Upper lobe of left lung (tissue), 6 donors: ENCODE measurements around the gene FTCDNL1. TPM values are rescaled to one million over a fixed set of nuclear protein-coding genes. Genes with fewer than 3 reads are reported as not detected.

ENCODE experiments used
- ATAC-seq, 2 donors: fragments of 200-7000 bp; cut with Tn5 transposase; one replicate each; pipeline ENCODE4 v1.9.1; 2022; ENCODE audit warnings: mild to moderate bottlenecking in 2 of 2, moderate library complexity in 2 of 2; ENCODE audit not compliant: low FRiP score in 2 of 2
- DNase-seq, 2 donors: peaks; one replicate each; pipeline ENCODE4 v3.0.0-alpha.2; 2019 to 2020
- H3K27ac ChIP-seq, 4 donors: fragments of 200-600 bp; sonication (generic); one replicate each; pipeline ENCODE4 v1.5.1; 2016 to 2019
- H3K27me3 ChIP-seq, 4 donors: fragments of 200-600 bp; sonication (generic); one replicate each; pipeline ENCODE4 v1.5.1; 2017 to 2019
- H3K36me3 ChIP-seq, 4 donors: fragments of 200-600 bp; sonication (generic); one replicate each; pipeline ENCODE4 v1.5.1; 2016 to 2019
- H3K4me1 ChIP-seq, 4 donors: fragments of 200-600 bp; sonication (generic); one replicate each; pipeline ENCODE4 v1.5.1; 2018 to 2019
- H3K4me3 ChIP-seq, 4 donors: fragments of 200-600 bp; sonication (generic); one replicate each; pipeline ENCODE4 v1.5.1; 2017 to 2019; ENCODE audit warnings: mild to moderate bottlenecking in 2 of 4, moderate library complexity in 1 of 4
- H3K9me3 ChIP-seq, 4 donors: fragments of 200-600 bp; sonication (generic); one replicate each; pipeline ENCODE4 v1.5.1; 2018 to 2019
- EP300 ChIP-seq, 4 donors: sonication (generic); formaldehyde crosslinking; IDR thresholded peaks; one replicate each; pipeline ENCODE4 v1.5.1; 2017; ENCODE audit warnings: antibody characterized with exemption in 4 of 4, control low read depth in 2 of 4
- POLR2A ChIP-seq, 4 donors: fragments of 450-650 bp; IDR thresholded peaks; one replicate each; pipeline ENCODE4 v1.5.1; 2016 to 2017; ENCODE audit warnings: antibody characterized with exemption in 4 of 4, mild to moderate bottlenecking in 2 of 4
- POLR2AphosphoS5 ChIP-seq, 2 donors: sonication (generic); formaldehyde crosslinking; IDR thresholded peaks; one replicate each; pipeline ENCODE4 v1.5.1; 2017; ENCODE audit warnings: antibody characterized with exemption in 2 of 2
- WGBS, 2 donors: methylation state at CpG; one replicate each; pipeline ENCODE4 v1.1.5; 2017 to 2018; 5-methylcytosine and 5-hydroxymethylcytosine counted together
- total RNA-seq, 6 donors: library from RNA; depleted of rRNA in 4 of 6; stranded (reverse); fragments of >200 nt in 4 of 6; gene quantifications; one replicate each; pipeline versions ENCODE4 v1.1.0 to v1.2.1, GENCODE V29; 2016 to 2021
- TF ChIP-seq, protein P1 (sequence below), 6 experiments: fragments of 450-650 bp in 4 of 6; fragments of 200-600 bp in 2 of 6; sonication (generic) in 2 of 6; IDR thresholded peaks; one replicate each; pipeline ENCODE4 v1.5.1; 2016 to 2019; ENCODE audit warnings: antibody characterized with exemption in 6 of 6
- donor health status: DM: no; HTN: no; CAD: no; lungs with moderate emphysema.
- donor health status: DM: no; HTN: yes; CAD: no; lungs with severe emphysema.

The FTCDNL1 gene
- total RNA-seq, 6 donors from 2014 or later, result 2.8 to 4.2 (median 3.1) TPM

DNA sequence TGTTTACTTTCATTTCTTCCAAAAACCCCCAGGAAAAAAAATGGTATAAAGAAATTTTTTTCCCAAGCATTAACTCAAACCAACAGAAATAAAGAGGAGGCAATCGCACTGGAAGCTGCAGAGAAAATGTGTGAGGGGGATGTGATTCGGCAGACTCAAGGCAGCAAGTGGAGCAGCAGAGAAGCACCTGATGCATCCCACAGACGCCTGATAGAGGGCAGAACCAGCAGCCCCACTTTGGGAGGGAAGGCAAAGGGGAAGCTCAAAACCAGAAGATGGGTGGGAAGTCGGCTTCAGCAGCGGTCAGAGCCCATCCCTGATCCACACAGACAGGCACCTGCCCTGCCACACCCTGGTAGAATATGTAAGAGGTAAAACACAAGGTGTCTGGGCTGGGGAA, 12.6 kb downstream of the FTCDNL1 start:
- Histone ChIP-seq H3K27me3 (no peaks in the 10 kb centered on the region), H3K4me1 (no peaks in the 10 kb centered on the region), H3K9me3 (no peaks in the 10 kb centered on the region), H3K36me3 (no peaks in the 10 kb centered on the region), H3K27ac (no peak overlapping the region), H3K4me3 (no peak overlapping the region)
- WGBS, 2 donors, result 75 to 78% methylated on average over 5 of the region's 5 CpGs
- DNase-seq, result no peak
- TF ChIP-seq POLR2A (IDR thresholded peaks at IDR 0.05) (no peak), POLR2AphosphoS5 (IDR thresholded peaks at IDR 0.05) (no peak), EP300 (IDR thresholded peaks at IDR 0.05) (no peak)
- TF ChIP-seq, protein P1, sequence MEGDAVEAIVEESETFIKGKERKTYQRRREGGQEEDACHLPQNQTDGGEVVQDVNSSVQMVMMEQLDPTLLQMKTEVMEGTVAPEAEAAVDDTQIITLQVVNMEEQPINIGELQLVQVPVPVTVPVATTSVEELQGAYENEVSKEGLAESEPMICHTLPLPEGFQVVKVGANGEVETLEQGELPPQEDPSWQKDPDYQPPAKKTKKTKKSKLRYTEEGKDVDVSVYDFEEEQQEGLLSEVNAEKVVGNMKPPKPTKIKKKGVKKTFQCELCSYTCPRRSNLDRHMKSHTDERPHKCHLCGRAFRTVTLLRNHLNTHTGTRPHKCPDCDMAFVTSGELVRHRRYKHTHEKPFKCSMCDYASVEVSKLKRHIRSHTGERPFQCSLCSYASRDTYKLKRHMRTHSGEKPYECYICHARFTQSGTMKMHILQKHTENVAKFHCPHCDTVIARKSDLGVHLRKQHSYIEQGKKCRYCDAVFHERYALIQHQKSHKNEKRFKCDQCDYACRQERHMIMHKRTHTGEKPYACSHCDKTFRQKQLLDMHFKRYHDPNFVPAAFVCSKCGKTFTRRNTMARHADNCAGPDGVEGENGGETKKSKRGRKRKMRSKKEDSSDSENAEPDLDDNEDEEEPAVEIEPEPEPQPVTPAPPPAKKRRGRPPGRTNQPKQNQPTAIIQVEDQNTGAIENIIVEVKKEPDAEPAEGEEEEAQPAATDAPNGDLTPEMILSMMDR (IDR thresholded peaks at IDR 0.05), result no peak
- no peak for ATAC-seq

DNA sequence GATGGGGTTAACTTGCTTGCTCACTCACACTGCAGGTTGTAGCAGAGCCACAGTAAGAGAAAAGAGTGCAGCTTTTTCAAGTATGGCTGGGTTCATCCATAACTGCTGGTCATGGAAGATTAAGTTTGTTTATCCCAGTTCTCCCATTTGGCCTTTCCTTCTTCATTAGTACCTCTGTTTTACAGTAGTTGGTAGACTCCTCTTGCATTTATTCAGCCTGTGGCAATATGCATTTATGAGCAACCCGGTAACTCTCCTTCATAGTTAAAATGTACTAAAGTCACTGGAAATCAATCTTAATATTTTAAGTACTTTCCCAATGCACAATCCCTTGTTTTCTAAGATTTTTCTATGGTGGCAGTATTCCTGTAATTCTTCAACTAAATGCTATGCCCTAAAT, 14.0 kb downstream of the FTCDNL1 start:
- WGBS, 2 donors, result 97 to 100% methylated on average over 1 of the region's 1 CpG
- H3K36me3 ChIP-seq, result no peaks in the 10 kb centered on the region
- DNase-seq (no peak), ATAC-seq (no peak)
- no peaks in the 10 kb centered on the region for H3K9me3 ChIP-seq
- H3K4me1 ChIP-seq, result no peaks in the 10 kb centered on the region
- TF ChIP-seq POLR2A (IDR thresholded peaks at IDR 0.05) (no peak), EP300 (IDR thresholded peaks at IDR 0.05) (no peak), POLR2AphosphoS5 (IDR thresholded peaks at IDR 0.05) (no peak)
- TF ChIP-seq, protein P1 (IDR thresholded peaks at IDR 0.05), result no peak
- H3K27me3 ChIP-seq, result no peaks in the 10 kb centered on the region
- no peak overlapping the region for H3K27ac ChIP-seq
- no peak overlapping the region for H3K4me3 ChIP-seq

DNA sequence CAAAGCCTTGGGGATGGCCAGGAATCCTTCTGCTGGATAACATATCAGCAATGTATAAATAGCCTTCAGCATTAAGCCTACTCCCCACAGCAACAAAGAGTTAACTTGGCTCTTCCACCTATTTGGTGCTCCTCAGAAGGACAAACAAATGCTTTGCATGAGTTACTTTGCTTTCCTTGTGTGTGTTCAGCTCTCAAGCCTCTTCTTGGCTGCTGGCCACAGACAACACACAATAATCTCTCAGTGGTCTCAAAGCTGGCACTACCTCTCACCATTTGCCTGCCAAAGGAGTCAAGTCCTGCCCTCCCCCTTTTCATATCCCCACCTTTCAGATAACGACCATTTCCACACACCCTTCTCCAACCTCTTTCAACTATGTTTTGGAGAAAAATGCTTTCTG, 17.5 kb downstream of the FTCDNL1 start:
- Histone ChIP-seq H3K9me3 (no peaks in the 10 kb centered on the region), H3K27ac (no peak overlapping the region), H3K36me3 (no peaks in the 10 kb centered on the region), H3K4me3 (no peak overlapping the region), H3K27me3 (no peaks in the 10 kb centered on the region), H3K4me1 (no peaks in the 10 kb centered on the region)
- ATAC-seq (no peak), DNase-seq (no peak)
- TF ChIP-seq POLR2A (IDR thresholded peaks at IDR 0.05) (no peak), POLR2AphosphoS5 (IDR thresholded peaks at IDR 0.05) (no peak), EP300 (IDR thresholded peaks at IDR 0.05) (no peak)
- TF ChIP-seq, protein P1 (IDR thresholded peaks at IDR 0.05), result no peak
- WGBS, 2 donors, result 33 to 43% methylated on average over 1 of the region's 1 CpG

DNA sequence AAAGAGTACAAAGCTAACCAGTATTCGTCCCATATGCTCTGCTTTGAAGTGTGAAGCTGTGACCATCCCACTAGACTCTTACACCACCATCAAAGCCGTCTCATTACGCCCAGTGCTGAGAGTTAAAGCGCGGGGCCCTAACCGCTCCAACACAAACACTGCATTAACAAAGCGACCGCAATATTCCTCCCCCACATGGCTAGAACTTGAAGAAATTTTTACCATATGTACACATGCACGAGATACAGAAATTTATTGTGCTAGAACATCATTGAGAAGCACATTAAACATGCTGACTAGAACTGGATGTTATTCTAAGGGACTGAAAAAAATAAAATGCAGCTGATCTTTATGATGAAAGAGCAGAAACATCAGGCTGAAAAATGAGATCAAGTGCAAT, 20.5 kb downstream of the FTCDNL1 start:
- Histone ChIP-seq H3K36me3 (peaks cover 0 to 4% (median 0%) of the 10 kb centered on the region in 4 donors), H3K9me3 (no peaks in the 10 kb centered on the region), H3K27me3 (no peaks in the 10 kb centered on the region), H3K4me1 (no peaks in the 10 kb centered on the region), H3K27ac (no peak overlapping the region), H3K4me3 (no peak overlapping the region)
- no peak for TF ChIP-seq EP300 (IDR thresholded peaks at IDR 0.05)
- TF ChIP-seq POLR2AphosphoS5 (IDR thresholded peaks at IDR 0.05), result no peak
- TF ChIP-seq, protein P1 (IDR thresholded peaks at IDR 0.05), result no peak
- no peak for TF ChIP-seq POLR2A (IDR thresholded peaks at IDR 0.05)
- ATAC-seq (no peak), DNase-seq (no peak)
- WGBS, 2 donors, result 79 to 83% methylated on average over 9 of the region's 9 CpGs

DNA sequence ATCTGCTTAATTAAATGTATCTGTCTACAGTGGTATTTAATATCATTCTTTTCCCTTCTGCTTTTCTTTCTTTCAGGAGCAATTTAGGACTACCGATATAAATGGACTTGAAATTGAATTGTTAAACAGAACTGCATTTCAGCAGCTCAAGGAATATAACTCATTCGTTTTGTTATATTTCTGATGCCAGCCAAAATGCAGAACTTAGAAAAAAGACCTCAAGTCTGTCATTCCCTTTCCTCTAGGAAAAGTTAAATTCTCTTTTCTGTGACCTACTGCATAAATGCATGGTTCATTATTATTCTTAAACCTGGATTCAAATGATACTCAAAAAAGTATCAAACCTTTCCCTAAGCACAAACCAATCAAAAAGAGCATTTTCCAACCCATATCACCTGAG, 21.4 kb downstream of the FTCDNL1 start:
- H3K4me3 ChIP-seq, result no peak overlapping the region
- DNase-seq, result no peak
- H3K9me3 ChIP-seq, result no peaks in the 10 kb centered on the region
- H3K36me3 ChIP-seq, result peaks cover 0 to 4% (median 0%) of the 10 kb centered on the region in 4 donors
- no peaks in the 10 kb centered on the region for H3K27me3 ChIP-seq
- TF ChIP-seq, protein P1 (IDR thresholded peaks at IDR 0.05), result no peak
- TF ChIP-seq POLR2AphosphoS5 (IDR thresholded peaks at IDR 0.05), result no peak
- no peak for TF ChIP-seq POLR2A (IDR thresholded peaks at IDR 0.05)
- no peak for TF ChIP-seq EP300 (IDR thresholded peaks at IDR 0.05)
- 81 to 85% methylated on average over 2 of the region's 2 CpGs for WGBS, 2 donors
- H3K27ac ChIP-seq, result no peak overlapping the region
- no peaks in the 10 kb centered on the region for H3K4me1 ChIP-seq
- ATAC-seq, result no peak
